WERI-Rb-1 (cell line): Measurements from ENCODE around the gene ARHGAP21.
"Not testable (repeated sequence)": the region's sequence is repeated elsewhere in the genome, so short reads cannot be mapped to it uniquely, and the experiment has no call there.

ENCODE experiments used
- DNase-seq: peaks from one replicate; pipeline ENCODE4 v3.0.0-alpha.2; 2020
- H3K27ac ChIP-seq: fragments of 250-450 bp; sonication (Bioruptor Pico); 2 replicates; pipeline ENCODE4 v1.5.1; 2020; ENCODE audit warnings: mild to moderate bottlenecking, moderate library complexity
- H3K27me3 ChIP-seq: fragments of 250-450 bp; sonication (Bioruptor Pico); 2 replicates; pipeline ENCODE4 v1.5.1; 2021; ENCODE audit warnings: mild to moderate bottlenecking, low read depth, moderate library complexity; ENCODE audit not compliant: insufficient read depth, severe bottlenecking
- H3K36me3 ChIP-seq: fragments of 250-450 bp; sonication (Bioruptor Pico); 2 replicates; pipeline ENCODE4 v1.5.1; 2020; ENCODE audit warnings: mild to moderate bottlenecking, moderate library complexity
- H3K4me3 ChIP-seq: 2 replicates; pipeline ENCODE4 v1.5.1; 2011; ENCODE audit warnings: low read depth, mild to moderate bottlenecking, control low read depth, low read length
- H3K9me3 ChIP-seq: fragments of 250-450 bp; sonication (Bioruptor Pico); 2 replicates; pipeline ENCODE4 v1.5.1; 2021; ENCODE audit warnings: mild to moderate bottlenecking, moderate library complexity; ENCODE audit not compliant: severe bottlenecking
- CTCF ChIP-seq: IDR thresholded peaks from 2 replicates; pipeline ENCODE4 v1.5.1; 2011; ENCODE audit warnings: low read depth, mild to moderate bottlenecking, control low read depth, inconsistent platforms, low read length

The ARHGAP21 gene

DNA sequence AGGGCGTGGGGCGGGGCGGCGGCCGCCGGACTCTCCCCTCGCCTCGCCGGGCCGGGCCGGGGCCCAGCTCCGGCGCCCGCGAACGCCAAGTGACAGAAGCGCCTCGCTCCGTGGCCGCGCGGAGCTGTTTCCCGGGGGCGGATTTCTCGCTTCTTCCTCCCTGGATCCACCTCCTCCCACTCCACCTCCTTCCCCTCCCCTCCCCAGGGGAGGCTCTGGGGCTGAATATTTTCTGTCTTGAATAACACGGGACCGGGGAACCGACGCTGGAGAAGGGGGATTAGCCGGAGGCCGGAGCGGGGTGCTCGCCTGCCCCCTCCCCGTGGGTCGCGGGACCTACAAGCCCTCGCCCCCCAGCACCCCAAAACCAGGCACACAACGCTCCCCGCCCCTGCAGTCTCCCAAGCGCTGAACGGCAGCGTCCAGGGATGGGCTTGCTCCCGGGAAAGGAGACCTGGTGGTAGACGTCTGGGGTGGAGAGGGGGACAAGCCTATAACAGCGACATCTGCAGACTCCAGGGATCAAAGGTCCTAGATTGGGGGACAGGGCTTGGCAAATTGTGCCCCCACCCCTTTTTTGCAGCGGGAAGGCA, at the start of gene ARHGAP21:
Gene ARHGAP21, minus strand, starts transcription at position 100 of the 593 bp plus-strand sequence. CDS start 1,988 bp downstream, outside the sequence.
- H3K36me3 ChIP-seq = no peaks in the 10 kb centered on the region
- peak; percentile 47 for DNase-seq
- no peaks in the 10 kb centered on the region for H3K27me3 ChIP-seq
- peak within 1 kb of the TSS; percentile 91 for H3K27ac ChIP-seq
- no peak for TF ChIP-seq CTCF
- peak within 1 kb of the TSS; percentile 85 for H3K4me3 ChIP-seq
- H3K9me3 ChIP-seq = no peaks in the 10 kb centered on the region

GRCh38 chr10:24771943-24772694, 48.4 kb upstream of the ARHGAP21 start:
- no peaks in the 10 kb centered on the region for H3K27me3 ChIP-seq
- DNase-seq = no peak
- no peak for TF ChIP-seq CTCF
- no peak overlapping the region for H3K27ac ChIP-seq
- H3K4me3 ChIP-seq = no peak overlapping the region
- no peaks in the 10 kb centered on the region for H3K36me3 ChIP-seq
- no peaks in the 10 kb centered on the region for H3K9me3 ChIP-seq

DNA sequence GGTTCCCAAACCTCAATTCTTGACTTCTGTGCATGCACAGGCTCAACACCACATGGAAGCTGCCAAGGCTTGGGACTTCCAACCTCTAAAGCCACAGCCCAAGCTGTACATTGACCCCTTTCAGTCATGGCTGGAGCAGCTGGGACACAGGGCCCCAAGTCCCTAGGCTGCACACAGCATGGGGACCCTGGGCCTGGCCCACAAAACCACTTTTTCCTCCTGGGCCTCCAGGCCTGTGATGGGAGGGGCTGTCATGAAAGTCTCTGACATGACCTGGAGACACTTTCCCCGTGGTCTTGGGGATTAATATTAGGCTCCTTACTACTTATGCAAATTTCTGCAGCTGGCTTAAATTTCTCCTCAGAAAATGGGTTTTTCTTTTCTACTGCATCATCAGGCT, 41.3 kb upstream of the ARHGAP21 start:
- not testable (repeated sequence) for H3K27me3 ChIP-seq, H3K4me3 ChIP-seq, H3K9me3 ChIP-seq, H3K36me3 ChIP-seq, DNase-seq, H3K27ac ChIP-seq

DNA sequence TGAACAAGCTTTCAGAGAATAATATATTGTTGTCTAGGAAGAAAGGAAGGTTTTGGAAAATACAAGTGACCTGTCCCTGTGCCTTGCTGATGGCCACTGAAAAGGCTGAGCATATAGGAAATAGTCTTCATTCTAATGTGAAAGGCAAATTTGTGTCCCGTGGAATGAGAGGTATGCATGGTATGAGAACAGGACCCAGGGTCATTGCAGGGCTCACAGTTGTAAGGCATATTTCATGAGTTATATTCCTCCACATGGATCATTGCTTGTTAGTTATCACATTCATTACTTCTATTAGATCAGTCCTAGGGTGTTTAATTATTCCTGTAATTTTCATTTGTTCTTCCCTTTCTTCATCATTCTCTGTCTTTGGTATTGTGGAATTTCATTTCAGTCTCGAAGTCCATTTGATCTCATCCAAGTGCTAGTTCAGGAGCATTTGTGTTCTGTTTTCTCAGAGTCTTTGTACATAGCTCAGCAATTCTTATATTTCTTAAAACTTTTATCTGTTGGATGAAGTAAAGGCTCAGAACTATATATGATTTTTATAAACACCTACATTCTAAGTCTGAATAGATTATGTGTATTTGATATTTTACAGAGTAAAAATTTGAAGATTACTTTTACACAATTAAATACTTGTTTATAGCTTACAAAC, 39.4 kb upstream of the ARHGAP21 start:
- DNase-seq = no peak
- H3K9me3 ChIP-seq = no peaks in the 10 kb centered on the region
- H3K36me3 ChIP-seq = no peaks in the 10 kb centered on the region
- no peak overlapping the region for H3K27ac ChIP-seq
- TF ChIP-seq CTCF = no peak
- H3K27me3 ChIP-seq = no peaks in the 10 kb centered on the region
- no peak overlapping the region for H3K4me3 ChIP-seq

GRCh38 chr10:24762161-24762924, 38.7 kb upstream of the ARHGAP21 start:
- no peaks in the 10 kb centered on the region for H3K9me3 ChIP-seq
- TF ChIP-seq CTCF = no peak
- no peaks in the 10 kb centered on the region for H3K27me3 ChIP-seq
- DNase-seq = no peak
- H3K27ac ChIP-seq = no peak overlapping the region
- H3K36me3 ChIP-seq = no peaks in the 10 kb centered on the region
- no peak overlapping the region for H3K4me3 ChIP-seq

DNA sequence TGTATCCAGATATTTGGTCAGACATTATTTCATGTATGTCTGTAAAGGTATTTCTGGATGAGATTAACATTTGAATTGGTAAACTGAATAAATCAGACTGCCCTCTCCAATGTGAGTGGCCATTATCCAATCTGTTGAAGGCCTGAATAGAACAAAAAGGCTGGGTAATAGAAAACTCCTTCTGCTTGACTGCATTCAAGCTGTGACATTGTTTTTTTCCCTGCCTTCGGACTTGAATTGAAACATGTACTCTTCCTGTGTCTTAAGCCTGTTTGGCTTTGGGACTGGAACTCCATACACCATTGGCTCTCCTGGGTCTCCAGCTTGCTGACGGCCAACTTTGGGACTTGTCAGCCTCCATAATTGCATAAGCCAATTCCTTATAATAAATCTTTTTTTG, 36.0 kb upstream of the ARHGAP21 start:
- no peaks in the 10 kb centered on the region for H3K27me3 ChIP-seq
- TF ChIP-seq CTCF = no peak
- H3K9me3 ChIP-seq = no peaks in the 10 kb centered on the region
- H3K4me3 ChIP-seq = no peak overlapping the region
- no peak for DNase-seq
- H3K27ac ChIP-seq = no peak overlapping the region
- no peaks in the 10 kb centered on the region for H3K36me3 ChIP-seq

DNA sequence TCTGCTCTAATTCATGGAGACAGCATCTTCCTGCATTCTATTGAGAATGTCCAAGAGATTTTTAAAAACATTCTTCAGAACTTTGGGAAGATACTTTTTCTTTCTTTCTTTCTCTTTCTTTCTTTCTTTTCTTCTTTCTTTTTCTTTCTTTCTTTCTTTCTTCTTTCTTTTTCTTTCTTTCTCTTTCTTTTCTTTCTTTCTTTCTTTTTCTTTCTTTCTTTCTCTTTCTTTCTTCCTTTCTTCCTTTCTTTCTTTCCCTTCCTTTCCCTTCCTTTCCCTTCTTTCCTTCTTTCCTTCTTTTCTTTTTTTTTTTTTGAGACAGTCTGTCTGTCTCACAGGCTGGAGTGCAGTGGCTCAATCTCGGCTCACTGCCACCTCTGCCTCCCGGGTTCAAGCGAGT, 34.6 kb upstream of the ARHGAP21 start:
- H3K27me3 ChIP-seq, H3K27ac ChIP-seq, H3K9me3 ChIP-seq, DNase-seq, H3K4me3 ChIP-seq, H3K36me3 ChIP-seq: not testable (repeated sequence)
